GM10266 (cell line): ENCODE measurements around the gene DEFB124.

Source experiments
- DNase-seq: peaks from one replicate; pipeline ENCODE4 v3.0.0; 2012; ENCODE audit errors: extremely low spot score
- CTCF ChIP-seq: IDR thresholded peaks from 2 replicates; pipeline ENCODE4 v1.5.1; 2012; ENCODE audit warnings: mild to moderate bottlenecking, low read depth; ENCODE audit not compliant: control insufficient read depth, insufficient read depth; ENCODE audit errors: missing control alignments

The DEFB124 gene

GRCh38 chr20:31500527-31500926, 25.6 kb upstream of the DEFB124 start:
- no peak for DNase-seq
- no peak for TF ChIP-seq CTCF

- no peak for DNase-seq
- no peak for TF ChIP-seq CTCF
Observed at GRCh38 chr20:31497838-31498540, 23.1 kb upstream of the DEFB124 start.

- no peak for DNase-seq
- no peak for TF ChIP-seq CTCF
Observed at GRCh38 chr20:31496761-31497295, 21.9 kb upstream of the DEFB124 start.

- DNase-seq: no peak
- no peak for TF ChIP-seq CTCF
Observed at GRCh38 chr20:31494131-31494530, 19.2 kb upstream of the DEFB124 start.

GRCh38 chr20:31490752-31491151, 15.8 kb upstream of the DEFB124 start:
- no peak for TF ChIP-seq CTCF
- no peak for DNase-seq

GRCh38 chr20:31489152-31489551, 14.2 kb upstream of the DEFB124 start:
- DNase-seq: no peak
- no peak for TF ChIP-seq CTCF

GRCh38 chr20:31488115-31488514, 13.2 kb upstream of the DEFB124 start:
- DNase-seq: no peak
- no peak for TF ChIP-seq CTCF
